ENCODE measurements around the gene MYO18B.

GRCh38 chr22:25976356-25976755, 234.4 kb downstream of the MYO18B start:
- TF ChIP-seq EZH2phosphoT487 (IDR thresholded peaks at IDR 0.05; ENCODE audit: low read depth): no peak
- TF ChIP-seq CTCF (IDR thresholded peaks at IDR 0.05; ENCODE audit: low read depth, low read length): no peak
